IPS-20b (cell line): ENCODE data around the gene RASA3.

Experiments used
- H3K27ac ChIP-seq: one replicate; pipeline ENCODE4 v1.5.1; 2013; ENCODE audit warnings: low read length
- H3K27me3 ChIP-seq: 2 replicates; pipeline ENCODE4 v1.6.1; 2013; ENCODE audit warnings: mild to moderate bottlenecking, low read length, inconsistent platforms; ENCODE audit not compliant: insufficient read depth
- H3K36me3 ChIP-seq: 2 replicates; pipeline ENCODE4 v1.6.1; 2013; ENCODE audit warnings: low read depth, mild to moderate bottlenecking, inconsistent platforms, low read length, moderate library complexity; ENCODE audit not compliant: insufficient read depth
- H3K4me1 ChIP-seq: 2 replicates; pipeline ENCODE4 v1.6.1; 2013; ENCODE audit warnings: mild to moderate bottlenecking, control low read depth, inconsistent platforms, low read length, moderate library complexity; ENCODE audit not compliant: insufficient read depth
- H3K4me3 ChIP-seq: 2 replicates; pipeline ENCODE4 v1.5.1; 2013; ENCODE audit warnings: mild to moderate bottlenecking, low read length, inconsistent platforms
- H3K9ac ChIP-seq: 2 replicates; pipeline ENCODE4 v1.6.1; 2013; ENCODE audit warnings: low read depth, mild to moderate bottlenecking, inconsistent platforms, low read length, moderate library complexity
- H3K9me3 ChIP-seq: 2 replicates; pipeline ENCODE4 v1.6.1; 2013; ENCODE audit warnings: mild to moderate bottlenecking, low read depth, low read length, inconsistent platforms; ENCODE audit not compliant: insufficient read depth

RASA3 gene

GRCh38 chr13:114088863-114089262 lies 43.6 kb downstream of the RASA3 start:
- H3K27me3 ChIP-seq: no peaks in the 10 kb centered on the region
- peaks cover 14% of the 10 kb centered on the region; the same call in 1 of the 2 replicates for H3K9me3 ChIP-seq
- H3K9ac ChIP-seq: no peak overlapping the region
- H3K36me3 ChIP-seq: no peaks in the 10 kb centered on the region
- no peaks in the 10 kb centered on the region for H3K4me1 ChIP-seq
- H3K4me3 ChIP-seq: no peak overlapping the region
- no peak overlapping the region for H3K27ac ChIP-seq

GRCh38 chr13:114088234-114088633 lies 44.2 kb downstream of the RASA3 start:
- no peaks in the 10 kb centered on the region for H3K36me3 ChIP-seq
- no peaks in the 10 kb centered on the region for H3K27me3 ChIP-seq
- no peak overlapping the region for H3K4me3 ChIP-seq
- H3K4me1 ChIP-seq: no peaks in the 10 kb centered on the region
- no peak overlapping the region for H3K27ac ChIP-seq
- no peak overlapping the region for H3K9ac ChIP-seq
- H3K9me3 ChIP-seq: peaks cover 14% of the 10 kb centered on the region; the same call in 1 of the 2 replicates

- Histone ChIP-seq H3K4me1 (no peaks in the 10 kb centered on the region), H3K27ac (no peak overlapping the region), H3K4me3 (no peak overlapping the region)
Measured at GRCh38 chr13:114087430-114087829, 45.0 kb downstream of the RASA3 start.

GRCh38 chr13:114082849-114083645 lies 49.4 kb downstream of the RASA3 start:
- Histone ChIP-seq H3K27ac (no peak overlapping the region), H3K4me1 (0 out of 2 replicates have a peak, but pooled peaks cover 3% of the 10 kb centered on the region), H3K27me3 (no peaks in the 10 kb centered on the region)

More at GRCh38 chr13:114087430-114087829, 45.0 kb downstream of the RASA3 start:
- Histone ChIP-seq H3K36me3 (no peaks in the 10 kb centered on the region), H3K9ac (no peak overlapping the region), H3K27me3 (no peaks in the 10 kb centered on the region), H3K9me3 (peaks cover 11% of the 10 kb centered on the region; the same call in 1 of the 2 replicates)

GRCh38 chr13:114081761-114082681 lies 50.4 kb downstream of the RASA3 start:
- H3K4me3 ChIP-seq: no peak overlapping the region
- H3K4me1 ChIP-seq: 0 out of 2 replicates have a peak, but pooled peaks cover 3% of the 10 kb centered on the region
- H3K9me3 ChIP-seq: no peaks in the 10 kb centered on the region
- H3K36me3 ChIP-seq: no peaks in the 10 kb centered on the region
- no peak overlapping the region for H3K9ac ChIP-seq
- no peaks in the 10 kb centered on the region for H3K27me3 ChIP-seq
- H3K27ac ChIP-seq: no peak overlapping the region

More at GRCh38 chr13:114082849-114083645, 49.4 kb downstream of the RASA3 start:
- no peaks in the 10 kb centered on the region for H3K9me3 ChIP-seq
- no peak overlapping the region for H3K4me3 ChIP-seq
- H3K9ac ChIP-seq: no peak overlapping the region
- no peaks in the 10 kb centered on the region for H3K36me3 ChIP-seq

GRCh38 chr13:114080739-114081561 lies 51.5 kb downstream of the RASA3 start:
- Histone ChIP-seq H3K27me3 (no peaks in the 10 kb centered on the region), H3K27ac (no peak overlapping the region), H3K36me3 (no peaks in the 10 kb centered on the region), H3K4me1 (0 out of 2 replicates have a peak, but pooled peaks cover 3% of the 10 kb centered on the region), H3K9ac (no peak overlapping the region), H3K9me3 (no peaks in the 10 kb centered on the region), H3K4me3 (no peak overlapping the region)

GRCh38 chr13:114079601-114080536 lies 52.6 kb downstream of the RASA3 start:
- no peaks in the 10 kb centered on the region for H3K36me3 ChIP-seq
- H3K4me3 ChIP-seq: no peak overlapping the region
- H3K9me3 ChIP-seq: no peaks in the 10 kb centered on the region
- H3K9ac ChIP-seq: no peak overlapping the region
- no peaks in the 10 kb centered on the region for H3K27me3 ChIP-seq
- no peak overlapping the region for H3K27ac ChIP-seq
- 0 out of 2 replicates have a peak, but pooled peaks cover 3% of the 10 kb centered on the region for H3K4me1 ChIP-seq

GRCh38 chr13:114078461-114079451 lies 53.7 kb downstream of the RASA3 start:
- H3K9ac ChIP-seq: 0 out of 2 replicates have a peak overlapping the region, but pooled peaks have one; percentile 6
- H3K9me3 ChIP-seq: no peaks in the 10 kb centered on the region
- no peaks in the 10 kb centered on the region for H3K27me3 ChIP-seq
- no peaks in the 10 kb centered on the region for H3K36me3 ChIP-seq
- no peak overlapping the region for H3K4me3 ChIP-seq
- 0 out of 2 replicates have a peak, but pooled peaks cover 3% of the 10 kb centered on the region for H3K4me1 ChIP-seq
- H3K27ac ChIP-seq: no peak overlapping the region

GRCh38 chr13:114077933-114078325 lies 54.5 kb downstream of the RASA3 start:
- Histone ChIP-seq H3K27me3 (no peaks in the 10 kb centered on the region), H3K9ac (no peak overlapping the region), H3K36me3 (no peaks in the 10 kb centered on the region), H3K27ac (no peak overlapping the region), H3K4me3 (no peak overlapping the region), H3K9me3 (no peaks in the 10 kb centered on the region), H3K4me1 (0 out of 2 replicates have a peak, but pooled peaks cover 3% of the 10 kb centered on the region)
